GM18507 (cell line): ENCODE measurements around the gene GCSAML.
"Not testable (repeated sequence)": the region's sequence is repeated elsewhere in the genome, so short reads cannot be mapped to it uniquely, and the experiment has no call there.

Experiments used
- DNase-seq: peaks from one replicate; pipeline ENCODE4 v3.0.0; 2011; ENCODE audit warnings: low read depth; ENCODE audit not compliant: insufficient read length; ENCODE audit errors: extremely low spot score
- FAIRE-seq: peaks from 2 replicates; lab custom pipeline; 2011; peaks lifted over from hg19 to GRCh38; lab: Jason Lieb, UNC

Gene GCSAML

DNA sequence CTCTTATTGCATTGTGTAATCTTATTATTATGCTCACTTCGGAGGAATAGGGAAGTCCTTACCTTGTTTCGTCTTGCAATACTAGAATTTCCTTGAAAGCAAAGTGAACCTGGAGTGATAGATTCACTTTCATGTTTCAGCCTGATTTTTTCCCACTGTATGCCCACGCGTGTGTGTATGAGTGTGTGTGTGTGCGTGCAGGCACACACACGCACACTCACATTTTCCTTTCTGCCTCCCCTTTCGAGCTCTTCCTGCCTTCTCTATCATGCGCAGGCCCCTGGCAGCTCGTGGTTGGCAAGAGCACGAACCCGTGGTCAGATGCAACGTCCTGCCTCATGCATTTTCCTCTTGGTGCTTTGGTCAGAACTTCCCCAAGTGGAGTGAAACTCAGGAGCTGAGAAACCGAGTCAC, at the start of gene GCSAML:
Gene GCSAML, plus strand, starts transcription at position 366 of the 414 bp plus-strand sequence. CDS start 58 bp downstream, outside the sequence.
- DNase-seq = no peak
- FAIRE-seq = no peak

GRCh38 chr1:247500865-247501264, 48.1 kb upstream of the GCSAML start:
- DNase-seq (no peak), FAIRE-seq (no peak)

DNA sequence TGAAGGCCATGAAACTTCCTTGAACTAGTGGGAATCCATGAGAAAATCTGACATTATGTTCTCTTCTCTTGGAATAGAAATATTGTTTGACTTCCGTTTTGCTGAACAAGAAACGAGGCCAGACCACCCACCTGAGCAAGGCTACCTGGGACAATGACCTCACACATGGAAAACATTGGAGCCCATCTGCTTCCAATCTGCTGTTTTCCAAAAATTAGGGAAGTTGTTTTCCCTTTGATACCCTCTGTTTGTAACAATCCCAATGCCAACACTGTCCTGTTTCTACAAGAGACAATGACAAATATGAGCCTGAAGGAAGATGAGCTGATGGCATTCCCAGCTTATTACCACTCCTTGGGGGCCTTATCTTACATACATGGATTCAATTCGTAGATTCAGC, 42.1 kb upstream of the GCSAML start:
- no peak for DNase-seq
- no peak for FAIRE-seq

DNA sequence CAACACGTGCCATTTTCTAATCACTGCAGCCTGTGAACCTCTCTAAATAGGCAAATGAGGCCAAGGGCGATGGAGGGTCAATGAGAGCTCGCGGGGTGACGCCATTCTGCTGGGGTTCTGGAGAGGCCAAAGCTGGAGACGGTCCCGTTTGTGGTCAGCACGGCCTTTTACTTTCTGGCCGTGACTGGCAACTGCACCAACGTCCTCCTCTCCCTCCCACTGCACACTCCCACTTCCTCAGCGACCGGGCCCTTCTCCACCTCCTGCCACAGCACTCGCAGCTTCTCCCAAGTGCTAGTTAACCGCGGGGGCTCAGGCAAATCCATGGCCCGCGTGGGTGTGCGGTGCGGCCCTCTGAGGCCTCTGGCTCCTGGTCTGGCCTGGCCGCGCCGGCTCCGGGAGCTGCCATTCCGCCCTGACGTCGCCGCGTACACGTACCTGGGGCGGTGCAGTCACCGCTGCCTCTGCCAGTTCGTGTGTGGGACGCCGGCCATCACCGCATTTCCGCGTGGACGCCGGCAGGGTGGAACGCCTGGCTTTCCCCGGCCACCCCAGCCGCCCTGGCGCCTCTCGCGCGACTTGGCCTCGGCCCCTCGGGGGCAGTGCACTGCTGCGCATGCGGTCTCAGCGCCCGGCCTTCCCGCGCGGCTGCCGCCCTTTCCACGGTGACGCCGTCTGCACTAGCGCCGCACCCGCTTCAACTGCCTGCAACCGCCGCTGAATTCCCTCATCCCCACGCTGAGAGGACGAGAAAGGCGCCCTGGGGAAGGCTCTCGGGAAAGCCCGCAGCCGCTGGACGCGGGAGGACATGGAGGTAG, 30.9 kb upstream of the GCSAML start:
- DNase-seq = no peak
- no peak for FAIRE-seq

DNA sequence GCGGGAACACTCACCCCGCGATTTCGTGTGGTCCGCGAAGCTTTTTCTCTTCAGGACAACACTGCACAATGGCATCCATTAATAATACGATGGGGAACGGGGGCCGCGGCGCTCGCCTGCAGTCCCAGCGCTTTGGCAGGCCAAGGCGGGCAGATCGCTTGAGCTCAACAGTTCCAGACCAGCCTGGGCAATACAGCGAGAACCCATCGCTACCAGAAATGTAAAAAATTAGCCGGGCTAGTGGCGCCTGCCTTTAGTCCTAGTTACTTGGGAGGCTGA, 30.4 kb upstream of the GCSAML start:
- DNase-seq = no peak
- FAIRE-seq = no peak

GRCh38 chr1:247521886-247522285, 27.0 kb upstream of the GCSAML start:
- not testable (repeated sequence) for DNase-seq, FAIRE-seq

DNA sequence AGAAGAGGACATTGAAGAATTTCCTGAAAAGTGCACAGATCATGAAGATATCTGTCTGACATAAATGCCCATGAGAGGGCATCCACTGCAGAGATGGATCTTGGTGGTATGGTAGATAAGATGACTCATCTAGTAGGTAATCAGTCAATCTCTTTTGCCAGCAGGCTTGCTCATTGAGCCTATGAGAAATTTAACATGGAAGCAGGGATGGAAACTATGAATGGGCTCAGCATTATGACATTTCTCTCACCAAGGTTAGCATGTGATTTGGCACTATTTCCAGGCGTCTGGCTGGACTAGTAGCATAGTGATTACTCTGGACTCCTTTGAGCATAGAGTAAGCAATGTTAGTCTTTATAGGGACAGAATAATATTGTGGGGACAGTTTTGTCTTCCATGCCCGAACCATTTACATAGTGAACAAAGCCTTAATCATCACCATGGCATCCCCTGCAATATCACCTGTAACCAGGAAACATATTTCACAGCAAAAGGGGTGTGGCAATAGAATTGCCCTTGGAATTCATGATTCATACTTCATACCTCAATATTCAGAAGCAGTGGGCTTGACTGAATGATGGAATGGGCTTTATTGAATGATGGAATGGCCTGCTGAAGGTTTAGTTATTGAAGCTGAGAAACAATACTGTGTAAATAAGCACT, 20.0 kb upstream of the GCSAML start:
- no peak for DNase-seq
- no peak for FAIRE-seq

DNA sequence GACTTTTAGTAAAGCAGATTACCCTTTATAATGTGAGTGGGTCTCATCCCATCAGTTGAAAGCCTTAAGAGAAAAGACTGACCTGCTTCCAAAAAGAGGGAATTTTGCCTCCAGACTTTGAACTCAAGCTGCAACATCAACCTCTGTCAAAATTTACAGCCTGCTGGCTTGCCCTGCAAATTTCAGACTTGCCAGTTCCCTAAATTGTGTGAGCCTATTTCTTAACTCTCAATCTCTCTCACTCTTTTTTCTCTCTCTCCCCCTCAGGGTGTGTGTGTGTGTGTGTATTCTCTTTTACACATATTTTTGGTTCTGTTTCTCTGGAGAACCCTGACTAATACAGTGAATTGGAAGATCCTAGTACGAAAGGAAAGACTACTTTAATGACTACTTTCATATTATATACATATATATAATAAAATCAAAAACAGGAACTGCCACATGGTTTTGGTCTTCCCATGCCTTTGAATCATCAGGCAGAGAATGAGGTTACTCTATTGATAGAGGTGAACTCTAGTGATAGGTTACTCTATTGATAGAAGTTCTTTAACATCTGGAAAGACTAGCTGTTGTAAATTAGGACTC, 19.1 kb upstream of the GCSAML start:
- FAIRE-seq (no peak), DNase-seq (no peak)

GRCh38 chr1:247530785-247531184, 18.1 kb upstream of the GCSAML start:
- DNase-seq (no peak), FAIRE-seq (no peak)

DNA sequence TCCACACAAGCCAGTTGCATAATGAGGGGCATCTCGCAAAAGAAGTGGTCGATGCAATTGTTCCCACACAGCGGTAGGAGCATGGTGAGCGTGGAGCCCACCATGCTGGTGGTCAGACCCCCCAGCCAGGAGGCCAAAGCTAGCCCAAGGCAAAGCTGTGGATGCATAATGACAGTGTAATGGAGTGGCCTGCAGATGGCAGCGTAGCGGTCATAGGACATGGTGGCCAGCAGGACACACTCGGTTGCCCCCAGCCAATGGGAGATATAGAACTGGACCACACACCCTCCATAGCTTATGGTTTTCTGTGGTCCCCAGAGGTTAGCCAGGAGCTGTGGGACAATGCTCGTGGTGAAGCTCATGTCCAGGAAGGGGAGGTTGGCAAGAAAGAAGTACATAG, 17.0 kb upstream of the GCSAML start:
- FAIRE-seq (no peak), DNase-seq (no peak)

DNA sequence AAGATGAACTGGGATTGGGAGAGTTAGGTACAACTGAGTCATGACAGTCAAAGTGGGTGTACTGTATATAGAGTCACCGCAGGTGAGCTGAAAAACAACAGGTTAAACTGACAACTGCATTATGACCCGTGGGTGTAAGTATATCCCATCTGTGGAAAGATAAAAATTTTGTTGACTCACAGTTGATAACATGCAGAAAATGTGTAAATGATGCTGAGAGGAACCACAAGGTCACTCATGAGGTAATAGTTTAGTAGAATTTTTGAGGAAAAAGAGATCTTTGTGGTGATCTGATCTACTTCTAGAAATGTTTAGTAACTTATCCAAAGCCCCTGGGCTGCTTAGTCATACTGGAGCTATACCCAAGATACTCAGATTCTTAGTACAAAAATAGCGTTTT, 13.5 kb upstream of the GCSAML start:
- no peak for DNase-seq
- no peak for FAIRE-seq

GRCh38 chr1:247536340-247536739, 12.6 kb upstream of the GCSAML start, which contains the start of gene OR2C3:
Gene OR2C3 (minus strand): TSS chr1:247536440. CDS start chr1:247532511, 3,929 bp downstream.
- FAIRE-seq (no peak), DNase-seq (no peak)

DNA sequence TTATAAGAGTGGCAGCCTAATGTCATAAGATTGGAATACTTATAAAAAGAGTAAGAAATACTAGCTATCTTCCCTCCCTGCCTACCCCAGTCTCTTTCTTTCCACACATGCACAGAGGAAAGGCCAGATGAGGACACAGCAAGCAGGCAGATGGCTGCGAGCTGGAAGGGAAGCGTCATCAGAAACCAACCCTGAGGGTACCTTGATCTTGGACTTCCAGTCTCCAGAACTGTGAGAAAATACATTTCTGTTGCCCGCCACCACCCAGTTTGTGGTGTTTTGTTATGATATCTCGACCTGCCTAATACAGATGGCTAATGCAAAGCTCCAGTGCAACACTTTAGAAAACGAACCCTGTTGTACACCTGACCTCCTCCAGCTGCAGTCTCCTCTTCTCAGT, 10.4 kb upstream of the GCSAML start:
- DNase-seq = no peak
- FAIRE-seq = no peak

DNA sequence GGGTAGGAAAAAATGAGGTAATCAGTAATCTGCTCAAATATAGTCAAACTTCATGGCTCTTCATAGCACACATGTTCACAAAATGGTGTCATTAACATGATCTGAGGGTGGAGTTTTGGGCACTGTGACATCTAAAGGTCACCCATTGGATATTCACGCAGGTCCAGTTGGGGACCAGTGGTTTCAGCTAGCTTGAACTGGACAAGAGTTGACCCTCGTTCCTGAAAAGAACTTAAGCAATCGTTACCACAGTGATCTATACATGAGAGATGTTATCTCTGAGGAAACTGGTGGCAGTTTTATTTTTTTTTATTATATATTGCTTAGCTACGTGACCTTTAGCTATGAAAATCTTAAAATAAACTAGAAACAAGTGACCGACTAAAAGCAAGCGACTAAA, 9.7 kb upstream of the GCSAML start:
- DNase-seq (no peak), FAIRE-seq (no peak)

DNA sequence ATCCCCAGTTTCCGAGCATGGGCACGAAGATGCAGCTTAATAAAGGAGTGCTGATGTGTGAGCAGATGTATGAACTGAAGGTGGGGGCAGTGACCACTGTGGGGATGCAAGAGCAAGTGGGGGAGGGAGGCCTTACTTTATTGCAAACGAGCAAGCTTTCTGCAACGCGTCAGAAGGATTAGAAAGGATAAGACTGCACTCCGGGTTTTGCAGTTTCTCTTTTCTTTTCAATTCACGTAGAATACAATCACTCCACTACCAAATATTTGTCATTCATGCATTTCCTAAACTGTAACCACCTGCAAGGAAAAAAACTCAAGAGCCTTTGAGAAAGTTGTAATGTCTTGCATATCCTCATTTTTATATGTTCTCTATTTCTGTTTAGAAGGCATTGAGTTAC, 8.4 kb upstream of the GCSAML start:
- no peak for DNase-seq
- FAIRE-seq = no peak

GRCh38 chr1:247542811-247543210, 6.1 kb upstream of the GCSAML start:
- no peak for DNase-seq
- no peak for FAIRE-seq

DNA sequence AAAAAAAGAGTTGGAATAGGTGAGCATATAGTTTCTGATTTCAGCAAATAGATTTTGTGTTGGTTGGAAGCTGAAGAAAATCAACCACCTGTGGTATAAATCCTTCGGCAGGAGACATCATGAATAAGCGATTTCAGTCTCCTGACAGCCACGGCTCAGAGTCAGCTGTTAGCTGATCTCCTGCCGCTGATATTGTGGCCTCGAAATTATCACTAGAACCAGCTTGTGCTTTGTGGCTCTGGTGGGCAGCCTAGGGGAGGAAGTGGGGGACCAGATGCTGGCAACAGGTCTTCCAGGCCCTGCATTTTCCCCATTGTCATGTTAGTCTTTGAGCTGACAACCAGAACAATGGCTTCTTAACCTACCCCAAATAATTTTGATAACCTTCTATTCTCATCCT, 842 bp upstream of the GCSAML start:
- FAIRE-seq = no peak
- DNase-seq = no peak

DNA sequence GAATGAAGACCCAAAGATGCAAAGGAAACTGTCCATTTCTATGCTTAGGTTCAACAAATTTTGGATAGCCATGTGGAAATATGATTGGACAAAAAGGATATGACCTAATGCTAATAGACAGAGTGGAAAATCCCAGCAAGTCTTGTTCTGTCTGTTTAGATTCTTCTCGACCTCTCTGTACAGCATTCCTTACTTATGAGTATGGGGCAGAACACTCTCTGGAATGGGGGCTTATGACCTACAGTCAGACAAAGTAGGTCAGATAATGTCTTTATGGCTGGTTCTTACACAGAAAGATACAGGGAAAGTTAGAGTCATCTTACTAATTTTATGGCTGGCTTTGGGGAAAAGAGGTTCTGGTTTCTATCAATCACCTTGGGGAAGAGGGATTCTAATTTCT, 2.8 kb downstream of the GCSAML start:
- no peak for DNase-seq
- FAIRE-seq = no peak

DNA sequence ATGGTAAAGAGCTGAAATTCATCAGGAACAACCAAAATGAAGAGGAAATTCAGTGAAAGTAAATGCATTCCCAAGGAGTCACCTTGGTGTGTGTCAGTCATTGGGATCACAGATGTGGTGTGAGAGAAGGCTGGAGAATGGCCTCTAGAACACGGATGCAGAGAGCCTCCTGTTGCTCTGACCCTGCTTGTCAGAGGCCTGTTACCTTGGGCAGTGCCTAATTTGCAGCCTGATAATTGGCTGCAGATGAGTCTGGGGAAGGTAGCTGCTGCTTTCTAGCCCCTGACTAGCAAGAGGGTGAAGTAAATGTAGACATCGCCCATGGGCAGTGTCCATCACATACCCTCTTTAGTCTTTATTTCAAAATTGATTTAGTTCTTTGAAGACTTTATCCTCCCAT, 3.3 kb downstream of the GCSAML start:
- DNase-seq (no peak), FAIRE-seq (no peak)

- FAIRE-seq (no peak), DNase-seq (no peak)
Observed at GRCh38 chr1:247557926-247558674, 9.2 kb downstream of the GCSAML start.
